H9 (cell line): ENCODE measurements around the gene LAP3. TPM values are rescaled to one million over a fixed set of nuclear protein-coding genes. Genes with fewer than 3 reads are reported as not detected.
A peak's percentile ranks its signal among the peaks of the same experiment; 100 is the strongest.

Experiments
- DNase-seq: peaks from one replicate; pipeline ENCODE4 v3.0.0-alpha.2; 2017
- H2AFZ ChIP-seq: one replicate; pipeline ENCODE4 v1.6.1; 2013; ENCODE audit warnings: mild to moderate bottlenecking, low read length, control low read depth, moderate library complexity
- H2AK5ac ChIP-seq: 2 replicates; pipeline ENCODE4 v1.6.1; 2013; ENCODE audit warnings: low read length, control low read depth, mixed read lengths; ENCODE audit not compliant: insufficient read length
- H2BK120ac ChIP-seq: one replicate; pipeline ENCODE4 v1.6.1; 2013; ENCODE audit warnings: low read depth, mild to moderate bottlenecking, low read length, control low read depth, inconsistent platforms; ENCODE audit not compliant: poor library complexity, severe bottlenecking
- H2BK12ac ChIP-seq: 2 replicates; pipeline ENCODE4 v1.6.1; 2013; ENCODE audit warnings: low read length, control low read depth, mixed read lengths, low read depth; ENCODE audit not compliant: insufficient read length
- H2BK15ac ChIP-seq: 2 replicates; pipeline ENCODE4 v1.6.1; 2013; ENCODE audit warnings: low read depth, low read length, control low read depth
- H2BK20ac ChIP-seq: one replicate; pipeline ENCODE4 v1.6.1; 2013; ENCODE audit warnings: low read depth, mild to moderate bottlenecking, low read length, control low read depth, inconsistent platforms; ENCODE audit not compliant: poor library complexity, severe bottlenecking
- H2BK5ac ChIP-seq: 2 replicates; pipeline ENCODE4 v1.6.1; 2013; ENCODE audit warnings: low read length, control low read depth, mixed read lengths; ENCODE audit not compliant: insufficient read length
- H3K14ac ChIP-seq: 2 replicates; pipeline ENCODE4 v1.6.1; 2013; ENCODE audit warnings: low read length, control low read depth; ENCODE audit not compliant: insufficient read depth
- H3K18ac ChIP-seq: 2 replicates; pipeline ENCODE4 v1.6.1; 2013; ENCODE audit warnings: low read depth, mild to moderate bottlenecking, mixed read lengths, low read length, control low read depth; ENCODE audit not compliant: insufficient read length
- H3K23ac ChIP-seq: 2 replicates; pipeline ENCODE4 v1.6.1; 2013; ENCODE audit warnings: low read length, control low read depth, mixed read lengths, low read depth; ENCODE audit not compliant: insufficient read length
- H3K23me2 ChIP-seq: 2 replicates; pipeline ENCODE4 v1.6.1; 2013; ENCODE audit warnings: low read depth, mild to moderate bottlenecking, mixed read lengths, low read length, control low read depth; ENCODE audit not compliant: insufficient read length, poor library complexity, severe bottlenecking
- H3K27ac ChIP-seq: 2 replicates; pipeline ENCODE4 v1.5.1; 2013; ENCODE audit warnings: low read length, control low read depth, mixed read lengths, low read depth; ENCODE audit not compliant: insufficient read length
- H3K27me3 ChIP-seq: 2 replicates; pipeline ENCODE4 v1.6.1; 2013; ENCODE audit warnings: low read length, control low read depth, inconsistent platforms; ENCODE audit not compliant: insufficient read depth
- H3K4ac ChIP-seq: 2 replicates; pipeline ENCODE4 v1.6.1; 2013; ENCODE audit warnings: low read depth, mild to moderate bottlenecking, control low read depth, inconsistent platforms, low read length, moderate library complexity
- H3K4me1 ChIP-seq: 2 replicates; pipeline ENCODE4 v1.6.1; 2013; ENCODE audit warnings: low read length, control low read depth, inconsistent platforms; ENCODE audit not compliant: insufficient read depth
- H3K4me2 ChIP-seq: 2 replicates; pipeline ENCODE4 v1.6.1; 2013; ENCODE audit warnings: low read length, control low read depth, mixed read lengths; ENCODE audit not compliant: insufficient read length, insufficient read depth
- H3K56ac ChIP-seq: 2 replicates; pipeline ENCODE4 v1.6.1; 2013; ENCODE audit warnings: low read depth, mild to moderate bottlenecking, mixed read lengths, low read length, control low read depth; ENCODE audit not compliant: insufficient read length
- H3K79me1 ChIP-seq: 2 replicates; pipeline ENCODE4 v1.6.1; 2013; ENCODE audit warnings: low read depth, mild to moderate bottlenecking, moderate library complexity, low read length, control low read depth, inconsistent platforms; ENCODE audit not compliant: insufficient read depth, poor library complexity, severe bottlenecking
- H3K79me2 ChIP-seq: 2 replicates; pipeline ENCODE4 v1.6.1; 2013; ENCODE audit warnings: low read length, control low read depth, inconsistent platforms; ENCODE audit not compliant: insufficient read depth
- H3K9ac ChIP-seq: 2 replicates; pipeline ENCODE4 v1.6.1; 2013; ENCODE audit warnings: low read length, control low read depth, mixed read lengths; ENCODE audit not compliant: insufficient read length; ENCODE audit errors: extremely low read depth
- H3K9me3 ChIP-seq: one replicate; pipeline ENCODE4 v1.6.1; 2013; ENCODE audit warnings: low read depth, low read length, inconsistent platforms; ENCODE audit not compliant: control insufficient read depth
- H3T11ph ChIP-seq: one replicate; pipeline ENCODE4 v1.6.1; 2013; ENCODE audit warnings: mild to moderate bottlenecking, low read length, control low read depth, inconsistent platforms
- H4K20me1 ChIP-seq: one replicate; pipeline ENCODE4 v1.6.1; 2013; ENCODE audit not compliant: control insufficient read depth, insufficient read length, insufficient read depth
- H4K5ac ChIP-seq: 2 replicates; pipeline ENCODE4 v1.6.1; 2013; ENCODE audit warnings: low read depth, mild to moderate bottlenecking, mixed read lengths, low read length, control low read depth; ENCODE audit not compliant: insufficient read length
- H4K8ac ChIP-seq: replicated peaks from 2 replicates; pipeline ENCODE4 v1.6.1; 2013; ENCODE audit warnings: low read length, control low read depth, mixed read lengths, low read depth; ENCODE audit not compliant: insufficient read length
- H4K91ac ChIP-seq: 2 replicates; pipeline ENCODE4 v1.6.1; 2013; ENCODE audit warnings: low read depth, mild to moderate bottlenecking, moderate library complexity, mixed read lengths, low read length, control low read depth; ENCODE audit not compliant: insufficient read length
- H3K27ac Mint-ChIP-seq, 3 experiments: 2 replicates in 2 of 3; 3 replicates in 1 of 3; pipeline ENCODE4 v1.8.0; 2020 to 2021; ENCODE audit warnings: mixed read lengths in 3 of 3, mild to moderate bottlenecking in 1 of 3, moderate library complexity in 1 of 3
- H3K27me3 Mint-ChIP-seq: 2 replicates; pipeline ENCODE4 v1.8.0; 2021; ENCODE audit warnings: low read depth, mild to moderate bottlenecking, moderate library complexity, mixed read lengths
- H3K36me3 Mint-ChIP-seq, 3 experiments: 2 replicates in 2 of 3; 3 replicates in 1 of 3; pipeline ENCODE4 v1.8.0; 2020 to 2021; ENCODE audit warnings: low read depth in 3 of 3, mixed read lengths in 3 of 3; ENCODE audit not compliant: insufficient read depth in 1 of 3
- H3K4me1 Mint-ChIP-seq, 2 experiments: 2 replicates each; pipeline ENCODE4 v1.8.0; 2020; ENCODE audit warnings: mixed read lengths in 2 of 2
- H3K4me3 Mint-ChIP-seq, 2 experiments: 2 replicates in 1 of 2; 3 replicates in 1 of 2; pipeline ENCODE4 v1.8.0; 2020 to 2021; ENCODE audit warnings: mild to moderate bottlenecking in 2 of 2, mixed read lengths in 2 of 2, moderate library complexity in 1 of 2
- H3K9me3 Mint-ChIP-seq, 2 experiments: 2 replicates in 1 of 2; 3 replicates in 1 of 2; pipeline ENCODE4 v1.8.0; 2020; ENCODE audit warnings: mild to moderate bottlenecking in 2 of 2, mixed read lengths in 2 of 2, moderate library complexity in 1 of 2
- CTCF ChIP-seq: fragments of 200-600 bp; sonication (generic); conservative IDR thresholded peaks from 3 replicates; pipeline ENCODE4 v1.8.0; 2021; ENCODE audit warnings: antibody characterized with exemption, mild to moderate bottlenecking
- WGBS: extraction: QIAGEN DNeasy Blood & Tissue Kit; methylation state at CpG from one replicate; pipeline ENCODE4 v1.1.7; 2013; ENCODE audit warnings: missing lambda C conversion rate, low lambda C conversion rate, mixed read lengths; ENCODE audit not compliant: insufficient read length; ENCODE audit errors: extremely low coverage; 5-methylcytosine and 5-hydroxymethylcytosine counted together
- total RNA-seq: library from RNA; stranded (reverse); gene quantifications from 2 replicates; pipeline ENCODE4 v1.2.1, GENCODE V29; 2021

LAP3 gene
- total RNA-seq, 1 experiment from 2014 or later, result 53.2 TPM

DNA sequence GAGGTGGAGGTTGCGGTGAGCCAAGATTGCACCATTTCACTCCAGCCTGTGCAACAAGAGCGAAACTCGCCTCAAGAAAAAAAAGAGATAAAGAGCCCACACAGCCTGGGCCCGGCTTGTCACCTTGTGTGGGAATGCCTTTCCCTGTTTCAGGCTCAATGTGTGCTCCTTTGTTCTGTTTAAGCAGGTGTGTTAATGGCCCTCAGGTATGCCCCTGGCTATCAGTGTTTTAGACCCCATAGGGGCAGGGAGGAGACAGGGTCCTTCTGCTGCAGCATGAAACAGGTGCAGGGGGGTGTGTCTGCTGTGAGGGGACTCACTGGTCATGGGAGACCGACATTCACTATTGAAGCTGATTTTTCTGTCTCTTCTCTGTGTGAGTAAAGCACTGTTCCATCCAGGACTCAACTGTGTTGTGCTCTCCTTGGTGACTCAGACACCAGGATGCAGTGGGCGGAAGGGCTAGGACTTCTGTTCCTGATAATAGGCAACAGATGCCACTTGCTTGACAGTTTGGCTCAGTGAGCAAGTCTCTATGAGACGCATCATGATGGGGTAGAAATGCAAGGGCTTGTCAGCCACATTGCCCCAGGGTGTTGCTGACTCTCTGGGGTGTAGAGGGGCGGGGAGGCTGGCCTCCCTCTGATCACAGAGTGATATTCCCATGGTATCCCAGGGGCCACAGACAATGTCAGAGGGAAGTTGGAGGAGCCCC is 15.6 kb upstream of the LAP3 start:
- H3K4me2 ChIP-seq, result no peak overlapping the region
- no peak overlapping the region for H3K4ac ChIP-seq
- no peak overlapping the region for H3K18ac ChIP-seq
- no peak overlapping the region for H2BK12ac ChIP-seq
- H4K20me1 ChIP-seq, result no peaks in the 10 kb centered on the region
- WGBS, result no CpG with 5 or more reads among the region's 8 CpGs
- H2BK5ac ChIP-seq, result no peak overlapping the region
- H2BK120ac ChIP-seq, result no peak overlapping the region
- H4K91ac ChIP-seq, result no peak overlapping the region
- no peaks in the 10 kb centered on the region for H3K79me1 ChIP-seq
- H3K4me3 Mint-ChIP-seq, result no peak overlapping the region; a peak in 1 of 5 replicates
- no peak overlapping the region for H3K56ac ChIP-seq
- H3K27ac Mint-ChIP-seq, result peak overlapping the region in 1 of 3 experiments; percentile 31; a peak in 1 of 7 replicates
- H3K23ac ChIP-seq, result no peak overlapping the region
- H4K5ac ChIP-seq, result no peak overlapping the region
- H3K4me1 Mint-ChIP-seq, result peaks cover 0 to 5% of the 10 kb centered on the region in 2 experiments; a peak in 1 of 4 replicates
- H3K36me3 Mint-ChIP-seq, result no peaks in the 10 kb centered on the region
- H3K23me2 ChIP-seq, result no peaks in the 10 kb centered on the region
- no peak overlapping the region for H3K27ac ChIP-seq
- H4K8ac ChIP-seq, result no peak overlapping the region
- no peak overlapping the region for H2AFZ ChIP-seq
- no peaks in the 10 kb centered on the region for H3K27me3 ChIP-seq
- no peaks in the 10 kb centered on the region for H3K79me2 ChIP-seq
- H3T11ph ChIP-seq, result no peak overlapping the region
- H3K27me3 Mint-ChIP-seq, result peaks cover under 1% of the 10 kb centered on the region; the same call in 1 of the 2 replicates
- H3K4me1 ChIP-seq, result no peaks in the 10 kb centered on the region
- H3K9me3 ChIP-seq, result no peaks in the 10 kb centered on the region
- H3K9ac ChIP-seq, result no peak overlapping the region
- H3K14ac ChIP-seq, result no peak overlapping the region
- H2BK20ac ChIP-seq, result no peak overlapping the region
- no peak overlapping the region for H2BK15ac ChIP-seq
- H3K9me3 Mint-ChIP-seq, result no peaks in the 10 kb centered on the region
- TF ChIP-seq CTCF, result no peak
- no peak overlapping the region for H2AK5ac ChIP-seq
- no peak for DNase-seq
